CD4-positive, alpha-beta T cell (primary cell): Measurements from ENCODE around the gene STK32C. TPM values are rescaled to one million over a fixed set of nuclear protein-coding genes. Genes with fewer than 3 reads are reported as not detected.

Experiments
- ATAC-seq: fragments of 200-7000 bp; cut with Tn5 transposase; one replicate; pipeline ENCODE4 v1.10.0; 2022; ENCODE audit warnings: mild to moderate bottlenecking; ENCODE audit not compliant: poor library complexity
- CTCF ChIA-PET: fragments of 350-600 bp; sonication (Branson Sonifier 250); formaldehyde crosslinking; loops from one replicate; lab custom pipeline; 2021; ENCODE audit warnings: antibody characterized with exemption, inconsistent platforms; lab: Charles Lee
- POLR2A ChIA-PET: fragments of 350-600 bp; sonication (Branson Sonifier 250); formaldehyde crosslinking; loops from one replicate; lab custom pipeline; 2021; ENCODE audit warnings: antibody characterized with exemption, inconsistent platforms; lab: Charles Lee
- DNase-seq, 14 experiments: peaks; one replicate each; pipeline ENCODE4 v3.0.0-alpha.2; 2013 to 2020; ENCODE audit warnings: mixed read lengths in 2 of 14
- H3K27ac ChIP-seq, 2 donors: one replicate each; pipeline versions ENCODE4 v1.5.1 to v1.7.0; 2013; ENCODE audit warnings: low read length in 2 of 2, low read depth in 1 of 2, mild to moderate bottlenecking in 1 of 2
- H3K27me3 ChIP-seq, 2 experiments: 1 replicate in 1 of 2; 2 replicates in 1 of 2; pipeline versions ENCODE4 v1.6.1 to v1.7.0; 2013; ENCODE audit warnings: low read length in 2 of 2, control low read depth in 1 of 2, mild to moderate bottlenecking in 1 of 2, moderate library complexity in 1 of 2; ENCODE audit not compliant: insufficient read depth in 2 of 2, control insufficient read depth in 1 of 2
- H3K36me3 ChIP-seq: one replicate; pipeline ENCODE4 v1.6.1; 2013; ENCODE audit warnings: low read length, control low read depth; ENCODE audit not compliant: insufficient read depth
- H3K4me1 ChIP-seq: one replicate; pipeline ENCODE4 v1.6.1; 2013; ENCODE audit warnings: low read length, control low read depth; ENCODE audit not compliant: insufficient read depth
- H3K4me3 ChIP-seq: one replicate; pipeline ENCODE4 v1.5.1; 2013; ENCODE audit warnings: mild to moderate bottlenecking, low read length, moderate library complexity
- H3K9me3 ChIP-seq, 2 experiments: 1 replicate in 1 of 2; 2 replicates in 1 of 2; pipeline versions ENCODE4 v1.6.1 to v1.7.0; 2013; ENCODE audit warnings: low read length in 2 of 2, mild to moderate bottlenecking in 2 of 2, control low read depth in 1 of 2, moderate library complexity in 1 of 2; ENCODE audit not compliant: control insufficient read depth in 1 of 2, insufficient read depth in 1 of 2
- H3K27ac Mint-ChIP-seq: one replicate; pipeline ENCODE4 v1.8.0; 2020; ENCODE audit warnings: mixed read lengths
- H3K27me3 Mint-ChIP-seq: one replicate; pipeline ENCODE4 v1.8.0; 2021; ENCODE audit warnings: mixed read lengths
- H3K36me3 Mint-ChIP-seq: one replicate; pipeline ENCODE4 v1.8.0; 2021; ENCODE audit warnings: low read depth, mixed read lengths
- H3K4me1 Mint-ChIP-seq: one replicate; pipeline ENCODE4 v1.8.0; 2021; ENCODE audit warnings: low read depth, mixed read lengths
- H3K4me3 Mint-ChIP-seq: one replicate; pipeline ENCODE4 v1.8.0; 2020; ENCODE audit warnings: mild to moderate bottlenecking, mixed read lengths
- H3K9me3 Mint-ChIP-seq: one replicate; pipeline ENCODE4 v1.8.0; 2020; ENCODE audit warnings: mixed read lengths
- CTCF ChIP-seq: fragments of 200-600 bp; IDR thresholded peaks from one replicate; pipeline ENCODE4 v1.8.0; 2022; ENCODE audit warnings: antibody characterized with exemption, mild to moderate bottlenecking
- intact Hi-C, 2 experiments: fragments of 100-400 bp; cut with DNase I in 1 of 2; cut with micrococcal nuclease in 1 of 2; formaldehyde crosslinking; loops; one replicate each; pipeline versions ENCODE4 v1.15.1 to v1.9.0; 2023 to 2025; cut with DNase I, micrococcal nuclease
- total RNA-seq, 174 experiments: library from RNA in 2 of 174; stranded (reverse) in 2 of 174; gene quantifications; one replicate each; pipeline ENCODE4 v1.2.3 and lab custom pipeline; 2021 to 2026

Gene STK32C
- total RNA-seq, 2 experiments from 2014 or later: 4.9 to 5.2 TPM

- H3K36me3 Mint-ChIP-seq: no peaks in the 10 kb centered on the region
- H3K27me3 Mint-ChIP-seq: no peaks in the 10 kb centered on the region
- peak overlapping the region; percentile 15 for H3K4me3 Mint-ChIP-seq
- no peak overlapping the region for H3K27ac ChIP-seq
- no peaks in the 10 kb centered on the region for H3K9me3 Mint-ChIP-seq
- no peaks in the 10 kb centered on the region for H3K27me3 ChIP-seq
- peaks cover 0 to 6% of the 10 kb centered on the region in 2 experiments for H3K9me3 ChIP-seq
- peak in 2 of 14 experiments; percentile 17 to 32 for DNase-seq
- peaks cover 9% of the 10 kb centered on the region for H3K4me1 Mint-ChIP-seq
- intact Hi-C loops: no loop called here
- H3K4me3 ChIP-seq: no peak overlapping the region
- TF ChIP-seq CTCF: no peak
- CTCF ChIA-PET: no interaction called here
- H3K4me1 ChIP-seq: peaks cover 26% of the 10 kb centered on the region
- POLR2A ChIA-PET: no interaction called here
- ATAC-seq: no peak
- no peak overlapping the region for H3K27ac Mint-ChIP-seq
- H3K36me3 ChIP-seq: no peaks in the 10 kb centered on the region
Measured at GRCh38 chr10:132255489-132256344, 52.0 kb downstream of the STK32C start.

- no peak overlapping the region for H3K27ac Mint-ChIP-seq
- no peaks in the 10 kb centered on the region for H3K36me3 Mint-ChIP-seq
- Histone ChIP-seq H3K4me1 (peaks cover 26% of the 10 kb centered on the region), H3K9me3 (no peaks in the 10 kb centered on the region), H3K36me3 (no peaks in the 10 kb centered on the region), H3K27me3 (no peaks in the 10 kb centered on the region), H3K4me3 (no peak overlapping the region), H3K27ac (no peak overlapping the region)
- no peaks in the 10 kb centered on the region for H3K9me3 Mint-ChIP-seq
- peaks cover 9% of the 10 kb centered on the region for H3K4me1 Mint-ChIP-seq
- H3K27me3 Mint-ChIP-seq: no peaks in the 10 kb centered on the region
- ChIA-PET CTCF (no interaction called here), POLR2A (no interaction called here)
- ATAC-seq: no peak
- intact Hi-C loops: no loop called here
- H3K4me3 Mint-ChIP-seq: no peak overlapping the region
- no peak for TF ChIP-seq CTCF
- peak in 1 of 14 experiments; percentile 14 for DNase-seq
Measured at GRCh38 chr10:132254841-132255240, 52.9 kb downstream of the STK32C start.

- Histone ChIP-seq H3K27me3 (no peaks in the 10 kb centered on the region), H3K27ac (no peak overlapping the region), H3K9me3 (no peaks in the 10 kb centered on the region), H3K36me3 (no peaks in the 10 kb centered on the region), H3K4me1 (peaks cover 32% of the 10 kb centered on the region), H3K4me3 (no peak overlapping the region)
- intact Hi-C loops: no loop called here
- H3K9me3 Mint-ChIP-seq: no peaks in the 10 kb centered on the region
- H3K36me3 Mint-ChIP-seq: no peaks in the 10 kb centered on the region
- ChIA-PET POLR2A (no interaction called here), CTCF (no interaction called here)
- no peak overlapping the region for H3K27ac Mint-ChIP-seq
- no peak for DNase-seq
- TF ChIP-seq CTCF: no peak
- H3K4me1 Mint-ChIP-seq: peaks cover 9% of the 10 kb centered on the region
- no peak for ATAC-seq
- no peak overlapping the region for H3K4me3 Mint-ChIP-seq
- H3K27me3 Mint-ChIP-seq: no peaks in the 10 kb centered on the region
Measured at GRCh38 chr10:132253092-132253687, 54.6 kb downstream of the STK32C start.
